Activated T-cell treated with anti-CD3 and anti-CD28 coated beads for 48 hours (primary cell): ENCODE data around the gene HDC.

Experiments
- DNase-seq: peaks from one replicate; pipeline ENCODE4 v3.0.0-alpha.2; 2020; ENCODE audit warnings: low read depth

Gene HDC

DNA sequence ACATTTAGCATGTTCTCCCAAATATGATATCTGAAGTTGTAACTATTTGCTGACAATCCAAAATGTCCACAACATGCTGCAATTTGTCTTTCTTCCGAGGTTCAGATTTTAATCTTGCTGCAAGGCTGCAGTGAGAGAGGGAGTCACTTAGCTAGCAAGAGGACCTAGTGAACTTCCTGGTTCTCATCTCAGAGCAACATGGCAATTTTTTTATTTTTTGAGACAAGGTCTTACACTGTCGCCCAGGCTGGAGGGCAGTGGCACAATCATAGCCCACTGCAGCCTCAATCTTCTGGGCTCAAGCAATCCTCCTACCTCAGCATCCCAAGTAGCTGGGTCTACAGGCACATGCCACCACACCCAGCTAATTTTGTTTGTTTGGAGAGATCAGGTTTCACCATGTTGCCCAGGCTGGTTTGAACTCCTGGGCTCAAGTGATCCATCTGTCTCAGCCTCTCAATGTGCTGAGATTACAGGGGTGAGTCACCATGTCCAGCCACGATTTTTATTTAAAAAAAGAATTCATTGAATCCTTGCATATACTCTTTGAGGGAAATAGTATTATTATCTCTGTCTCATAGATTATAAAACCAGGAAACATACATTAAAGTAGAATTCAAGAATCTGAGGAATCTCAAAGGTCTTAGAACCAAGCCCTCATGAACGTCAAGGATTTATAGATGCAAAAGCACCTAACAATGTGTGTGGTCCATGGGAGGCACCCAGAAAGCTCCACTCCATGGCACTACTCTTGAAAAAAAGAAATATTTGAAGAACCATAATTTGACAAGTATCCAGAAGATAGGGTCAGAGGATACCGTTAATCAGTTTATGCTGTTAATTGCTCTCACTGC, 9.1 kb downstream of the HDC start:
- no peak for DNase-seq

DNA sequence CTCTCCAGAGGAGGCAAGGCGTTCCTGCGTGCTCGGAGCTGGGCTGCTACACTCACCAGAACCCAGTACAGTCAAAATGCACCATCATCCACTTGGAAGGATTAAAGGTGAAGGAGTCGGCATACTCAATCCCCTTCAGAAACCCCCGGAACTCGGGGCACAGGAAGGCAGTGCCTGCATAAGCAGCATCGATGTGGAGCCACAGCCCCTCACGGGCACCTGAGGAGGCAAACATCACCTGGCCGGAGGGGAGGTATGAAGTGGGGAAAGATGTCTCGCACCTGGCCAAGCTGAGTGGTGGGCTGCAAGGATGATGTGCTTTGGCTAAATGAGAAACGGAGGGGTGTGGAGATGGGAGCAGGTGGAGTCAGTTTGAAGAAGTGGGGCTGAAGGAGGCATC, 13.0 kb downstream of the HDC start:
- no peak for DNase-seq

DNA sequence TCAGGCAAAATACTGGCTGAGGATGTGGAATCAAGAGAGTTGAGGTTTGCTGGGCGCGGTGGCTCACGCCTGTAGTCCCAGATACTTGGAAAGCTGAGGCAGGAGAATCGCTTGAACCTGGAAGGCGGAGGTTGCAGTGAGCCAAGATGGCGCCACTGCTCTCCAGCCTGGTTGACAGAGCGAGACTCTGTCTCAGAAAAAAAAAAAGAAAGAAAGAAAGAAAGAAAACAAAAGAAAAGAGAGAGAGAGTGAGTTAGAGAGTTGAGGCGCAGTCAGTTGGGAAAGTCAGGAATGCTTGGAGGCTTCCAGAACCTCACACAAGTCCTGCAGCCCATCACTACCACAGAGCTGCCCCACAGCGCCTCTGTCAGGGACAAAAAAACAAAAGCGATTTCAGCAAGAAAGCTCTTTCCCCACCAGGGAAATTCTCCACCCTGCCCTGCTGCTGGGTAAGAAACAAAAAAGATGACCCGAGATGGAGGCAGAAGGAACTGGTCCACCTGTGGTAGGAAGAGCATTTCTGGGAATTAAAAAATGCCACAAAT, 13.8 kb downstream of the HDC start:
- DNase-seq: no peak

DNA sequence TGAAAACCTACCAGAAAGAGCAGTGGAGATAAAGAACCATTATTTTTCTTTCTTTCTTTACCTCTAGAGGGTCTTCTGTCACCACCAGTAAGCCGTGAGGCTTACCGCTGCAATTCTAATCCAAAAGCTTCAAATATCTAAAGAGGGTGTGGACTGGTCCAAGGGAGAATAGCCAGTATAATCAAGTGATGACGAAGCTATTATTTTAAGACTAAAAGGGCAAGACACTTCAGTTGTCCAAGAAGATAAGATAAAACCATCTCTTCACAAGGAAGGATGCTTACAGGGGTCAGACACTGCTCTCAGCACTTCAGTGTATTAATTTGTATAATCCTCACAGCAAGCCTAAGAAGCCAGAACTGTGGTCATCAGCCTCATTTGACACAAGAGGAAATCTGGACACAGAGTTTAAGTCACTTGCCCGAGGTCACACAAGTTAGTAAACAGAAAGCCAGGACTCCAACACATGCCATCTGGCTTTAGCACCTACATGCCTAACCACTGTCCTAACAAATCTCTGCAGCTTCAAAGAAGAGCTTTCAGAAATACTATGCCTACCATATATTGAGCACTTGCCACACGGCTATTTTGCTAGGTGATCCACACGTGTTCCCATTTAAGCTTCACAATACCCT, 14.6 kb downstream of the HDC start:
- no peak for DNase-seq

DNA sequence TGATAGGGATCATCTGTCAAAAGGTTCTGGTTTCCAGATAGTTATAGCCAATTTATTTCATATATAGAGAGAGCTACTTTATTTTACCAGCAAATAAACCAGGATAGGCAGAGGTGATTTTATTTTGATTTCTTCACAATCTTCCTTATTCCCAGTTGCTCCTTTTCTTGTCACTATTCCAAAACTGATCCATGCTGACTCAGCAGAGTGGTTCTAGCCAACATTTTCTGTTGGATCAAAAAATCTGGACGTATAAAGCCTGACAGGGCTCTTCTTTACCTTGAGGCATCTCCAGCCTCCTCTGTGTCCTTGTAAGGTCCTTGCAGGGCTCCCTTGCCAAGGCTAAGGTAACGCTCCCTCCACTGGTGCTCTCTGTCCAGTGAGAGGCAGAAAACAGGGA, 15.8 kb downstream of the HDC start:
- DNase-seq: no peak

DNA sequence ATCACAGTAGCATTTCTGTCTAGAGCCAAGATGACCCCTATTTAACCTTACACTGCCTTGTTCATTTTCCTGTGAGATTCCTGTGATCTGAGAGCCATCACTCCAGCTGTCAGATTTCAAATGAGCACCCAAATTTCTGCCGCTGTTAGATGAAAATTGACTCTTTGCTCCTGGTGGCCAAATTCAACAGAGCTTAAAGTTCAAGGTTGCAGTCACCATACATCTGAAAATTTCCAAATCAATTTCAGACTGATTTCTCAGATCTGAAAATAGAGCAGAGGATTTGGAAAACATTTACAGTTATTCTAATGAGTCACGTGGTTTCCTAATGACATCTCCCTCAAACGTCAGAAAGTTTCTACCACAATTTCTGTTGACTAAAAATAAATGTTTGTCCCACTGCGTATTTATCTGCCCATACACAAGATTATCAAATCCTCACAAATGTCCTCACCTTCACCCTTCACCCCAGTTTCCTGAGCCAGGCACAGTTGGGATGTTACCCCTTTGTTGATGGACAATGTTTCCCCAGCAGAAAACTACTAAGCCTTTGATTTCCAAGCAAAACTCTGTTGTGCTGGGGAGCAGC, 16.4 kb downstream of the HDC start:
- no peak for DNase-seq

DNA sequence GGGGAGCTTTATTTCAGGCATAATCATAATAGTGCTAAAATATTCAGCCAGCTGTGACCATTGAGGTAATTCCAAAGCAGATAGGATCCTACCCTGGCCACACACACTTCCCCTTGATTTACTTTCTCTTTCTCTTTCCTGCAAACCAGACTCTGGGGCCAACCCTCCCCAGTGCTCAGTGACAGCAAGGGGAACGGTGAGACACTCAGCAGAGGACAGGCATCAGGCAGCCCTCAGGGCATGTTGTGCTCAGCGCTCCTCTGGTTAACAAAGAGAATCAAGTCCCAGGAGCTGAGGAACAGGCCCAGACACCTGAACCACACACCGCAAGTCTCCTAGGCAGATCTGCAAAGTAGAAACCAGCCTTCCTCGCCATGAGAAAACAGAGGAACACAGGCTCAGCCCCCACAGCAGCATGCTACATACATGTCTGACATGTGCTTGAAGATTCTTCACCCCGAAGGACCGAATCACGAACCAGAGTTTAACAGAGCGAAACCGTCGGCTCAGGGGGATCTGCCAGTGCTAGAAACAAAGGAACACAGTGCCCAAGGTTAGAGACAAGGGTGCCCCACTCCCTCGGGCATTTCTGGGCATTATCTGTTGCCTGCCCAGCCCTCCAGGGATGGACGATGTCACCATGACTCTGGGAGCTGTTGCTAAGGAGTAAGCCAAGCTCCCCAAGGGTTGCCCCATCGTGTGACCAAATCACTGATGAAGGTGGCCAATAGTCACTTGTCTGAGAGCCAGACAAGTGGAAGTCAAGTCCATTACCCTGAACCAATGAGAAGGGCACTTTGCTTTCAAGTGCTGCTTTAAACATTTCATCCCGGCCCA, 17.5 kb downstream of the HDC start:
- DNase-seq: peak; percentile 25

DNA sequence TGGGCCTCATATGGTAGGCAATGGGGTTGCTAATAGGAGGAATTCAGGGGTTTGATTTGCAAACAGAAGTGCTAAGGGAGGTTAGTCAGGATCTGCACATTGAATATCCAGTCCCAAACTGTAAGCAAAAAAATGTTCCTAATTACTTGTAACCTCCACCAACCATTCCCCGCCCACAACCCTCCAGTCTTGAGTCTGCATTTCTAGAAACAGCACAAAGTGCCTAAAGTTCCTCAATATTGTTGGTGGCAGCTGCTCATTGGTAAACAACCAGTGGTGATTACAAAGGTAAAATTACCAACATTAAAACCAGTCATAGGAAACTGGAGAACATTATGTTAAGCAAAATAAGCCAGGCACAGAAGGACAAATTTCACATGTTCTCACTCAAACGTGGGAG, 18.9 kb downstream of the HDC start:
- no peak for DNase-seq

DNA sequence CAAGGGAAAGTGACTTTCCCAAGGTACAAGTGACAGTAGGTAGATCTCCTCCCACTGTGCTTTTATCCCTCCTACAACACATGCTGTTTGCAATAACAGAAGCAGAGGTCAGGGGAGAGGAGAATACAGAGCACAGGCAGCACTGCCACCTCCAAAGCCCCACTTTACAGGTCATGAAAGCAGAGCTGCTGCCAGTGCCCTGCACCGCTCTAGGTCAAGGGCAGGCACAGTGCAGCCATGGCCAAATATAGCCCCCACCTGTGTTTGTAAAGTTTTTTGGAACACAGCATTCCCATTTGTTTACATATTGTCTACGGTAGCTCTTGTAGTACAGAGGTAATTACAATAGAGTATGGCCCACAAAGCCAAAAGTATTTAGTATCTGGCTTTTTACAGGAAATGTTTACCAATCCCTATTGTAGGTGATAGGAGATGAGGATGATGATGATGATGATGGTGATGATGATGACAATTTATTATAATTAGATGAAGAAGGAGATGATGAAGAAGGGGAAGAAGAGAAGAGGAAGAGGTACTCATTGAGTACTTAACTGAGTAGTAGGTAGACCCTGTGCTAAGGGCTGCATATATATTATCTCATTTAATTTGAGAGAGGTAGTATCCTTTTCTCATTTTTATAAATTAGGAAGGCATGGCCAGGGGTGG, 20.4 kb downstream of the HDC start:
- DNase-seq: no peak

DNA sequence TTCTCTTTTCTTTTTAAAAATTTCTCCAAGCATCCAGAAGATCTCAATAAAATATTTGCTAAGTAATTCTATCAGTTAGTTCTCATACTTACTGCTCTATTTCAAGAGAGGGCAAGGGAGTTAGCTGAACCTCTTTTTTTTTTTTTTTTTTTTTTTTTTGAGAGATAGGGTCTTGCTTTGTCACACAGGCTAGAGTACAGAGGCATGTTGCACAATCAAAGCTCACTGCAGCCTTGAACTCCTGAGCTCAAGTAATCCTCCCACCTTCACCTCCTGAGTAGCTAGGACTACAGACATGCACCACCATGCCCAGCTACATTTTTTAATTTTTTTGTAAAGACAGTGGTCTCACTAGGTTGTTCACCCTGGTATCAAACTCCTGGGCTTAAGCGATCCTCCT, 21.4 kb downstream of the HDC start:
- DNase-seq: no peak

DNA sequence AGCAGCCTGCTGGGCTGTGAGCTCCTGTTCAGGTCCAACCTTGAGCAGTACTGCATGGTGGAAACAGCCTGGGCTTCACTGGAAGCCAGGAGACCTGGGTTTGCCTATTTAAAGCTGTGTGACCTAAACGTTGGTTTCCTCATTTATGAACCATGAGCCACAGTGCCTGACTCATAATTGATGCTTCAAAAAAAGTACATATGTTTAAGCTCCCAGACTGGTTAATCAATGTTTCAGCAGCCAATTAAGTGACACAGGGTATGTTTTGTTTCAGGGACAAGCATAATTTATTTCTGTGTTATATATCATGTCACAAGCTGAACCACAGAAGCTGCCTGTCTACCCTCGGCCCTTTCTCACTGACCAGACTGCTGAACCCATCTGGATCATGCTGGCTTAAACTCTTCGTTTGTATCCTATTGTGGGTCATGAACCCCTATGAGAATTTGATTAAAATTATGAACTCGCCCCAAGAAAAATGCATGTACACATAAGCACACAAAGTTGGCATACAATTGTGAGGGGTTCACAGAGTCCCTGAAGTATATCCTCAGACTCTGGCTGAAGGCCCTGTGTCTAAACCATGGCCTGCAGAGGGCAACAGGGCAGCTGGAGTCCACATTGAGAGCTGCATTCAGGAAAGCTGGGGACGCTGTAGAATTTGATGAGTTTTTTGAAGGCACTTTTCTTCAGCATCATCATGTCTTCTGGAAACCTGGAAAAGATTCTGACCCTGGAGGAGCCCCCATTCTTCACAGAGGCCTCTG, 23.7 kb downstream of the HDC start:
- no peak for DNase-seq

DNA sequence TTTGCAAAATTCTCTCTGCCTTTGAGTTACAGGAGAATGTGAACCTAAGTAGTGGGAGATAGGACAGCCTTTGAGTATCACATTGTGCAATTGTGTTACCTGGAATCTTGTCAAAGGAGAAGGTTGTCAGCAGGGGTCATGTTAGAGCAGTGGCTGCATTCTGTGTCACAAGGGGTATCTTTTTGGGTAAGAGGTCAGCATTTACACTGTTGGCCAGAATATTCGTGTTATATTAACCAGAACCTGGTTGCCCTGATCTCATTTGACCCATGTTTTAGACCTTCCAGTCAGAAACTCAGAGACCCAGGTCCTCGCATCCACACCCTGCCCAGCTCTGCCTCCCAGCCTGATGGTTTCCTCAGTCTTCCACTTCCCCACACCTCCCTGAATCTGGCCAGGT, 27.3 kb downstream of the HDC start:
- no peak for DNase-seq

DNA sequence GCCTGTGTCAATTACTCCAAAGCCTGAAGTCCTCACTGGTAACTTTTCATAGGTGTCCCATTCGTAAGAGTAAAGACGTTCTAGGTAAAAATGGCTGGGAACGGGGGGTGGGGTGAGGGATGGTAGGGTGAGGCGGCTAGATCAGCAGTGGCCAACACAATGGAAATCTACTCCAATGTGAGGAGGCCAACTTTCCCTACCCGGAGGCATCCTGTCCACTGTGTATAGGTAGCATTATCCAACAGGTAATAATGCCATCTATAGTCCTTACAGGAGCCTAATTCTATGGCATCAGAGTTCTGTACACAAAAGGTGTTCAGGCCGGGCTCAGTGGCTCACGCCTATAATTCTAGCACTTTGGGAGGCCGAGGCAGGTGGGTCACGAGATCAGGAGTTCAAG, 29.1 kb downstream of the HDC start:
- DNase-seq: no peak

DNA sequence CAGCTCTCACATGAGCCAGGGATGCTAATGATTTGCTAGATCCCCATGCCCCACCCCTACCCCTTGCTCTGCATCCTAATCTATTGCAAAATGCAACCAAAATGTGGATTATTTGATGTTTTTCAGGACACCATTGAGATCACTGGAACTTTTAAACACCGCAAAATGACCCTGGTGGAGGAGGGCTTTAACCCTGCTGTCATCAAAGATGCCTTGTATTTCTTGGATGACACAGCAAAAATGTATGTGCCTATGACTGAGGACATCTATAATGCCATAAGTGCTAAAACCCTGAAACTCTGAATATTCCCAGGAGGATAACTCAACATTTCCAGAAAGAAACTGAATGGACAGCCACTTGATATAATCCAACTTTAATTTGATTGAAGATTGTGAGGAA, 29.7 kb downstream of the HDC start:
- DNase-seq: no peak

DNA sequence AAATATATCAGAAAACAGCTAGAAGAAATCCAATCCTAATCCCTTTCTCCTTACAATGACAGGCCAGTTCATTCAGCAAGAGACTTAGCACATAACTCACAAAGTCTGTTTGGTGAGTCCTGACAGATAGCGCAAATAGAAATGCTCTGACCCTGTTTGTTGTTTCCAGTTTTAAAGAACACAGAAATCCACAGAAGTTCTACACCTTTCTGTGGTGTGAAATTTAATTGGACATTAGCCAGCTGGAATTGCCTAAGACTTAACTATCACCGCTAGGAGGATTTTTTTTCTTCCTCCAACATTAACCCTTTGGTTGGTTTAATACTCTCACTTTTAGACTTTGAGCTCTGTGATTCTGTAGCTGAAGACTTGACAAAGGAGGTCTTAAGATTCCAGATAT, 30.8 kb downstream of the HDC start:
- DNase-seq: no peak

DNA sequence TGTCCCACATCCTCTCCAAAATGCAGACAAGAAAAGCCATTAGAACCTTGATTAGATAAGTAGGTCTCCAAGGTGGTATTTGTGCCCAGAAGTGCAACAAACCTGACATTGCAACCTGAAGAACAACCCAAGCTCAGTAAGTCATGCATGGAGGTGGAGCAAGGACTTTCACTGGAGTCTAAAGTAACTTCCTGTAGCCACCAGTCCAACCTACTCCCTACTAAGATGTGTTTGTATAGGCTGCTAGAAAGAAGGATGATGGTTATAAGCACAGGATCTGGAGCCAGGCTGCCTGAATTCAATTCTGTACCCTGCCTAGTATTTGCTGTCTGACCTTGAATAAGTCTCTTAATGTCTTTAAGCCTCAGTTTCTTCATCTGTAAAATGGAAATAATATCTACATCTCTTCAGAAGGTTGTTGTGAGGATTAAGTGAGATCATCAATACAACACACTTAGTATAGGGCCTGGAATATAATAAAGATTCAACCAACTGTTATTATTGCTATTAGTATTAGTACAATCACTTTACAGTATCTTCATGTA, 32.3 kb downstream of the HDC start:
- DNase-seq: no peak

DNA sequence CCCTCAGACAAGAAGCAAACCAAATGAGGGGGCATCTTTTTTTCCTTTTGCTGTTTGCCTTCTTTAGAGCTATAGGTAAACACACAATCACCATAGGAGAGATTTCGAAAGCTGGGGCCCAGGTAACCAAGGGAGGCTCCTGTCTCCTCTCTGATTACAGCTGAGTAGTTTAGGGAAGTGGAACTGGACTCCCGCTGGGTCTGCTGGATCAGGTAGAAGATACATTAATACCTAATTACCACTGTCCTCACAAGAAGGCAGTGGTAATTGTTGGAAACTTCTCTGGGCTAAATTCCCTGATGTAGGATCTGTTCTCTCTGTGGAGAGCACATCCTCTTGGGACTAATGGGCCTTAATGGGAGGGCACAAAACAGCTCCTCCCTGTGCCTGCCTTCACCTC, 32.7 kb downstream of the HDC start:
- DNase-seq: no peak

DNA sequence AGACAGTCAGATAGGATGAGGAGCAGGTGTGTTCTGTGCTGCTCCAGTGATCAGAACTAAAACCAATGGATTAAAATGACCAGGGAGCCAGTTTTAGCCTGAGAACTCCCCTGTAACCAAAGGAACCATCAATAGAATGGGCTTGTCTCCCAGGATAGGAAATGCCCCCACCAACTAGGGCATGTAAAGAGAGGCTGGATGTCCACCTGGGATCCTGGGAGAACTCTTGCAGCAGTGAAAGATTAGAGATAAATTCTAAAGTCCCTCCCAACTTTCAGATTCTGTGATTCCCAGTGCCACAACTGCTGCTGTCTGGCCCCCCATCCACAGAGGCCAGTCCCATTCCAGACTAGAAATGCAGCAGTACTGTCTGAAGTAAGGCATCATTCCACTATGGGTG, 33.8 kb downstream of the HDC start:
- DNase-seq: no peak

DNA sequence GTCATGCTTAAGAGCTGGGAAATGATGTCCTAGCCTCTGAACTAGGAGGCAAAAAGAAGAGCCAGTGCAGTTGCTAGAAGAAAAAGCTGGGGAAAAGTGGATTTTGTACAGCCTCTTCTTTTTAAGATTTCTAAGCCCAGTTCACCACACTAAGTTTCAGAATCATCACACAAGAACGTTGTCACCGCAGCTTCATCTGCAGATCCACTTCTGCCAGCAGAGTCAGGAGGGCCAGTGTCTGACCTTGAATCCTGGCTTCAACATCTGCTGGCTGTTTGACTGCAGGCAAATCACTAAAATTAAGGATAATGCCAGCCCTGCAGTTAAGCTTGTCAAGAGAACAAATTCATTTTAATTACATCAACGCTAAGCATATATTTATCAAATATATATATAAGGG, 36.2 kb downstream of the HDC start:
- DNase-seq: no peak

DNA sequence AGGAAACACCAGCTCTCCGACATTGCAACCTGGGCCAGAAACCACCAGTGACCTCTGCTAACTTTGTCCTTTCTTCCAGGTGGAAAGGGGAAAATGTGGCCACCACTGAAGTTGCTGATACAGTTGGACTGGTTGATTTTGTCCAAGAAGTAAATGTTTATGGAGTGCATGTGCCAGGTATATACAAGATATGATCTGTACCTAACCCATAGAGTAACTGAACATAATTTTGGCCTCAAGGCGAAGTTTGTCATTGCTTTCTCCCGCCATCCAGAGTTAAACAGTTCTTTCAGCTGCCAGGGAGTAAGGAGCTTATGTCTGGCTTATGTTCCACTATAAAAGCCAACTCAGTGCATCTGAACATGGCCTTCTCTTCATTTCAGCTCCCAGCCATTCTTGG, 36.7 kb downstream of the HDC start:
- DNase-seq: no peak

DNA sequence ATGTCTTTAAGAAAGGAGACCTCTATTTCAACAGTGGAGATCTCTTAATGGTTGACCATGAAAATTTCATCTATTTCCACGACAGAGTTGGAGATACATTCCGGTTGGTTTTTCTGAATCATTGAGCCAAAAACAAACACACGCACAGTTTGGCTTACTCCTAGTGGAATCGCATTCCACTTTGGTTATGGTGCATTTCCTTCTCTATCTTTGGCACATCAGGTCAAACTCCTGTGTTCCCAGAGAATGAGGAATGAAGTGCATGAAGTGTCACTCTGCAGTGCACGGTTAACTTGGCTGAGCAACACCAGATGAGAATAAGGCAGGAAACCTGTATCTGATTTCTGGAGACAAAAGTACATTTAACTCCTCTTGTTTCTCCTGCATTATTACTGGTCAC, 38.5 kb downstream of the HDC start:
- no peak for DNase-seq
